Measurements from ENCODE around the gene TMEM247.
A peak's percentile ranks its signal among the peaks of the same experiment; 100 is the strongest.

Gene TMEM247

GRCh38 chr2:46479265-46479664 is at the start of gene TMEM247:
Gene TMEM247, plus strand, starts transcription at chr2:46479565.
- CTCF ChIA-PET: no interaction called here

GRCh38 chr2:46430413-46430812 is 49.0 kb upstream of the TMEM247 start:
- ChIA-PET POLR2A (no interaction called here), CTCF (interaction anchor here (1.0 kb wide), 1 partner anchor 30 kb away, joined by 3 read pairs; no protein-coding TSS in a partner anchor)
- H3K4me3 ChIP-seq (ENCODE audit: low read depth, low read length): no peak overlapping the region
- DNase-seq (ENCODE audit: low read depth, low spot score): no peak
- no peak for TF ChIP-seq CTCF (IDR thresholded peaks at IDR 0.05; ENCODE audit: insufficient read depth, low read length, missing control alignments)

More at GRCh38 chr2:46479265-46479664, at the start of gene TMEM247:
- DNase-seq (ENCODE audit: low read depth, low spot score): no peak
- no peak within 1 kb of the TSS for H3K4me3 ChIP-seq (ENCODE audit: low read depth, low read length)
- POLR2A ChIA-PET: no interaction called here
- TF ChIP-seq CTCF (IDR thresholded peaks at IDR 0.05; ENCODE audit: insufficient read depth, low read length, missing control alignments): no peak

- TF ChIP-seq CTCF (IDR thresholded peaks at IDR 0.05; ENCODE audit: insufficient read depth, low read length, missing control alignments): no peak
- no peak overlapping the region for H3K4me3 ChIP-seq (ENCODE audit: low read depth, low read length)
- CTCF ChIA-PET: interaction anchor here (1.0 kb wide), 1 partner anchor 30 kb away, joined by 3 read pairs; no protein-coding TSS in a partner anchor
- POLR2A ChIA-PET: no interaction called here
- DNase-seq (ENCODE audit: low read depth, low spot score): no peak
Measured at GRCh38 chr2:46430992-46431391, 48.4 kb upstream of the TMEM247 start.

GRCh38 chr2:46431481-46432235 is 47.7 kb upstream of the TMEM247 start:
- POLR2A ChIA-PET: no interaction called here
- no peak overlapping the region for H3K4me3 ChIP-seq (ENCODE audit: low read depth, low read length)
- no peak for DNase-seq (ENCODE audit: low read depth, low spot score)
- TF ChIP-seq CTCF (IDR thresholded peaks at IDR 0.05; ENCODE audit: insufficient read depth, low read length, missing control alignments): no peak
- CTCF ChIA-PET: interaction anchor here (1.0 kb wide), 1 partner anchor 31 kb away, joined by 3 read pairs; no protein-coding TSS in a partner anchor

- ChIA-PET POLR2A (interaction anchor here (0.6 kb wide), 1 partner anchor 631 kb away, joined by 3 read pairs; no protein-coding TSS in a partner anchor), CTCF (interaction anchor here (0.7 kb wide), 1 partner anchor 111 kb away, joined by 3 read pairs; no protein-coding TSS in a partner anchor)
- DNase-seq (ENCODE audit: low read depth, low spot score): peak; percentile 66
- H3K4me3 ChIP-seq (ENCODE audit: low read depth, low read length): no peak overlapping the region
- TF ChIP-seq CTCF (IDR thresholded peaks at IDR 0.05; ENCODE audit: insufficient read depth, low read length, missing control alignments): no peak
Measured at GRCh38 chr2:46434851-46435273, 44.5 kb upstream of the TMEM247 start.

GRCh38 chr2:46435353-46435752 is 44.0 kb upstream of the TMEM247 start:
- POLR2A ChIA-PET: interaction anchor here (0.6 kb wide), 1 partner anchor 631 kb away, joined by 3 read pairs; no protein-coding TSS in a partner anchor
- CTCF ChIA-PET: interaction anchor here (0.7 to 1.3 kb wide), 2 partner anchors 111 to 442 kb away, joined by 3 read pairs; no protein-coding TSS in a partner anchor

More at GRCh38 chr2:46435353-46435752, 44.0 kb upstream of the TMEM247 start:
- no peak for TF ChIP-seq CTCF (IDR thresholded peaks at IDR 0.05; ENCODE audit: insufficient read depth, low read length, missing control alignments)
- DNase-seq (ENCODE audit: low read depth, low spot score): no peak
- no peak overlapping the region for H3K4me3 ChIP-seq (ENCODE audit: low read depth, low read length)

Data from AG04449 (cell line).